Type B pancreatic cell (in vitro differentiated cells): ENCODE results near the gene DDT. TPM values are rescaled to one million over a fixed set of nuclear protein-coding genes. Genes with fewer than 3 reads are reported as not detected.
A peak's percentile ranks its signal among the peaks of the same experiment; 100 is the strongest.
"Not testable (repeated sequence)": the region's sequence is repeated elsewhere in the genome, so short reads cannot be mapped to it uniquely, and the experiment has no call there.

Source experiments
- DNase-seq: peaks from one replicate; pipeline ENCODE4 v3.0.0; 2021; ENCODE audit warnings: mixed read lengths; ENCODE audit not compliant: unreplicated experiment; ENCODE audit errors: extremely low spot score
- H3K27ac Mint-ChIP-seq: 2 replicates; pipeline ENCODE4 v1.8.0; 2021; ENCODE audit warnings: mild to moderate bottlenecking, mixed read lengths
- H3K27me3 Mint-ChIP-seq: 2 replicates; pipeline ENCODE4 v1.8.0; 2021; ENCODE audit warnings: mixed read lengths
- H3K36me3 Mint-ChIP-seq: 2 replicates; pipeline ENCODE4 v1.8.0; 2021; ENCODE audit warnings: mixed read lengths
- H3K4me1 Mint-ChIP-seq: one replicate; pipeline ENCODE4 v1.8.0; 2021; ENCODE audit warnings: mixed read lengths; ENCODE audit not compliant: unreplicated experiment
- H3K4me3 Mint-ChIP-seq: 2 replicates; pipeline ENCODE4 v1.8.0; 2021; ENCODE audit warnings: mild to moderate bottlenecking, mixed read lengths
- H3K9me3 Mint-ChIP-seq: 2 replicates; pipeline ENCODE4 v1.8.0; 2021; ENCODE audit warnings: mixed read lengths
- CTCF ChIP-seq: fragments of 200-600 bp; sonication (generic); conservative IDR thresholded peaks from 2 replicates; pipeline ENCODE4 v1.5.0; 2021; ENCODE audit warnings: antibody characterized with exemption, mild to moderate bottlenecking
- total RNA-seq: library from RNA; stranded (reverse); gene quantifications from 2 replicates; pipeline ENCODE4 v1.2.1, GENCODE V29; 2021; ENCODE audit warnings: low replicate concordance

Gene DDT
- total RNA-seq, 1 donor from 2014 or later, result 104 TPM

- Mint-ChIP-seq H3K27me3 (no peaks in the 10 kb centered on the region), H3K9me3 (no peaks in the 10 kb centered on the region), H3K4me3 (no peak overlapping the region), H3K4me1 (no peaks in the 10 kb centered on the region), H3K36me3 (no peaks in the 10 kb centered on the region), H3K27ac (no peak overlapping the region)
- DNase-seq, result no peak
- TF ChIP-seq CTCF, result no peak
Observed at GRCh38 chr22:23984430-23984829, 10.2 kb upstream of the DDT start.

GRCh38 chr22:23980567-23980966 lies 6.3 kb upstream of the DDT start:
- not testable (repeated sequence) for H3K27me3 Mint-ChIP-seq, H3K9me3 Mint-ChIP-seq, DNase-seq, H3K36me3 Mint-ChIP-seq, H3K27ac Mint-ChIP-seq, H3K4me1 Mint-ChIP-seq, H3K4me3 Mint-ChIP-seq

GRCh38 chr22:23979557-23980240 lies 5.5 kb upstream of the DDT start, which contains the start of gene GSTT2:
TSS of gene GSTT2 (plus strand) at chr22:23980134.
- H3K27me3 Mint-ChIP-seq, H3K4me3 Mint-ChIP-seq, H3K9me3 Mint-ChIP-seq: not testable (repeated sequence)

GRCh38 chr22:23977304-23977703 lies 3.1 kb upstream of the DDT start:
- H3K27ac Mint-ChIP-seq, H3K27me3 Mint-ChIP-seq, H3K4me1 Mint-ChIP-seq, H3K36me3 Mint-ChIP-seq, H3K9me3 Mint-ChIP-seq, DNase-seq, H3K4me3 Mint-ChIP-seq: not testable (repeated sequence)

More at GRCh38 chr22:23979557-23980240, 5.5 kb upstream of the DDT start, which contains the start of gene GSTT2:
- not testable (repeated sequence) for H3K36me3 Mint-ChIP-seq, H3K27ac Mint-ChIP-seq, H3K4me1 Mint-ChIP-seq, DNase-seq

- not testable (repeated sequence) for H3K4me1 Mint-ChIP-seq, H3K27me3 Mint-ChIP-seq, DNase-seq, H3K36me3 Mint-ChIP-seq, H3K27ac Mint-ChIP-seq, H3K9me3 Mint-ChIP-seq, H3K4me3 Mint-ChIP-seq
- TF ChIP-seq CTCF, result peak; percentile 21
Observed at GRCh38 chr22:23974836-23975352, 653 bp upstream of the DDT start.

- DNase-seq, H3K27me3 Mint-ChIP-seq, H3K4me3 Mint-ChIP-seq, H3K4me1 Mint-ChIP-seq, H3K27ac Mint-ChIP-seq, H3K9me3 Mint-ChIP-seq: not testable (repeated sequence)
- H3K36me3 Mint-ChIP-seq, result peaks cover 15% of the 10 kb centered on the region
Observed at GRCh38 chr22:23971927-23972326, 2.3 kb downstream of the DDT start.

GRCh38 chr22:23970816-23971486 lies 3.3 kb downstream of the DDT start:
- Mint-ChIP-seq H3K27ac (no peak overlapping the region), H3K9me3 (no peaks in the 10 kb centered on the region)

More at GRCh38 chr22:23970816-23971486, 3.3 kb downstream of the DDT start:
- DNase-seq, result no peak
- Mint-ChIP-seq H3K4me1 (no peaks in the 10 kb centered on the region), H3K36me3 (peaks cover 15% of the 10 kb centered on the region), H3K27me3 (no peaks in the 10 kb centered on the region), H3K4me3 (peak overlapping the region; percentile 10)
- TF ChIP-seq CTCF, result no peak
